GM21723 (cell line): Measurements from ENCODE around the gene SLC51A.
A peak's percentile ranks its signal among the peaks of the same experiment; 100 is the strongest.
"Not testable (repeated sequence)": the region's sequence is repeated elsewhere in the genome, so short reads cannot be mapped to it uniquely, and the experiment has no call there.

ENCODE experiments used
- ATAC-seq: cut with Tn5 transposase; IDR thresholded peaks from one replicate; pipeline ENCODE4 v1.9.1; 2021; ENCODE audit warnings: mild to moderate bottlenecking, moderate library complexity; ENCODE audit not compliant: unreplicated experiment

SLC51A gene

DNA sequence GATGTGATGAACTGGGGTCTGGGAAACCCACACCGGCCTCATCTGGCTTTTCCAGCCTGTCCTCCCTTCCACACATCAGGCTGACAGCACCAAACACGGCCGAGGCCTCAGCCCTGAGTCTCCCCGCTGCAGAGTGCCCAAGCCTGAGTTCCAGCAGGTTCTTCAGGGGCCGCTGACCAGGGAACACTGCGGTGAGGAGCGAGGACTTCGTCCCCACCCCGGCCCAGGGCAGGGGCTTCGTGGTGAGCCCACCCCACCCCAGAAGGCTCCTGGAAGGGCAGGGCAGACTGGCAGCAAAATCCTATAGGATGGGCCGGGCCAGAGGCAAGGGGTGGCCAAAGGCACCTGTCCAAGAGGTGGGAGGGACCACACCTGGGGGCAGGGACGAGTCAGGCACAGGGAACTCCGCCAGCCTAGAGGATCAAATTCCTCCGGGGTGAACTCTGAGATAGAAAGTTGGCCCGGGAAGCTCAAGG lies at the start of gene SLC51A:
Gene SLC51A (plus strand): TSS at position 446 of the 476 bp plus-strand sequence. CDS start 179 bp downstream, outside the sequence.
- ATAC-seq = no peak

DNA sequence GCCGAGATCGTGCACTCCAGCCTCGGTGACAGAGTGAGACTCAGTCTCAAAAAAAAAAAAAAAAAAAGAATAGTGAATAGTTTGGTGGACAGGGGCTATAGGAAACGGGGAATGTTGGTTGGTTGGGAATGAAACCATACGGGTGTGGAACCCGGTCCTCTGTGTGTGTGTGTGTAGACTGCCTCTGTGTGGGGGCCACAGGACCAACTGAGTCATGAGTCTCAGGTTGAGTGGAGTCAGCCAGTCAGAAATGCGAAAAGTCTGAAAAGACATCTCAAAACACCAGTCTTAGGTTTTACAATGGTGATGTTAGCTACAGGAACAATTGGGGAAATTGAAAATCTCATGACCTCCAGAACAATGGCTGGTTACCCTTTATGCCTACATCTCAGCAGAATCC lies 49.6 kb upstream of the SLC51A start:
- ATAC-seq = no peak

DNA sequence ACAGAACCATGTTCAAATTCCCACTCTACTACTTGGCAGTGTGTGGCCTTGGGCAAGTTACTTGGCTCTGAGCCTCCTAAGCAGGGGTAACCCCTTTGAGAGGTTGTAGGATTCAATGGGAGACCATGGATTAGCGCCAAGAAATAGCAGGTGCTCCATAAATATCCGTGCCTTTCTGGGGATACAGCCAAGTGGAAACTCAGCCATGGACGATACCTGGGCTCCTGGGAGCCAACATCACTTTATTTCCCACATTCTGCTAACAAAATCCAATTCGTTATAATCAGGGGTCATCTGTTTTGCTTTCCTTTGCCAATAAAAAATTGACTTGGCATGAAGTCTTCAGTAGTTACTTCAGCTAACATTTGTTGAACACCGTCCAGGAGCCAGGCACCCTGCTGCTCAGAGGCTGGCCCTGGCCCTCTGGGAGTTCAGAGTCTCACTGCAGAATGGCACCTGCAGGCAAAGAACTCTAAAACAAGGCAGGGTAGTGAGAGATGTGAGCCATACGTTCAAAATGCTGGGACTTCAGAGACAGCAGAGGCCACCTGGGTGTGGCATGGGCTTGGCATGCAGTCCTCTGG lies 47.4 kb upstream of the SLC51A start:
- ATAC-seq = no peak

DNA sequence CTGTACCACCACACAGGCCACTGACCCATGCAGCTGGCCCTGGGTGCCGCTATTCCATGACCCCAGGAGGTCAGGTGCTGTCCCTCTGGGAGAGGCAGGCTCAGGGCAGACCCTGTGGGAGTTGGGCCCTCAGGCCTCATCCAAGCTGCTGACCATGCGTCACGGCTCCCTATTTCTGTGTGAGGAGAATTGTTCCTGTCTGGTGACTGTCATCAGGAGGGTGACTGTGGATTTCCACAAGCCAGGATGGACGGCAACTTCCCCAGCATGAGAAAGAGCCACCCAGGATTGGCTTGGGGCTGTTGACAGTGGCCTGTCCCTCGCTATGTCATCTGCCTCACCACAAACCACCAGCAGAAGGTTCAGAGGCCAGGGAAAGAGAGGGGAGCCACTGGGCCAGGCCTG lies 46.5 kb upstream of the SLC51A start:
- ATAC-seq = no peak

DNA sequence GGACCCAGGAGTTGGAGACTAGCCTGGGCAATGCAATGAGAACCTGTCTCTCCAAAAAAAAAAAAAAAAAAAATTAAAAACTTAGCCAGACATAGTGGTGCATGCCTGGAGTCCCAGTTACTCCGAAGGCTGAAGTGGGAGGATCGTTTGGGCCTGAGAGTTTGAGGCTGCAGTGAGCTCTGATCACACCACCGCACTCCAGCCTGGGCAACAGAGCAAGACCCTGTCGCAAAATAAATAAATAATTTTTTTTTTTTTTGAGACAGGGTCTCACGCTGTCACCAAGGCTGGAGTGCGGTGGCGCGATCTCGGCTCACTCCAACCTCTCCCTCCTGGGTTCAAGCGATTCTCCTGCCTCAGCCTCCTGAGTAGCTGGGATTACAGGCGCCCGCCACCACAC lies 46.0 kb upstream of the SLC51A start:
- ATAC-seq = not testable (repeated sequence)

DNA sequence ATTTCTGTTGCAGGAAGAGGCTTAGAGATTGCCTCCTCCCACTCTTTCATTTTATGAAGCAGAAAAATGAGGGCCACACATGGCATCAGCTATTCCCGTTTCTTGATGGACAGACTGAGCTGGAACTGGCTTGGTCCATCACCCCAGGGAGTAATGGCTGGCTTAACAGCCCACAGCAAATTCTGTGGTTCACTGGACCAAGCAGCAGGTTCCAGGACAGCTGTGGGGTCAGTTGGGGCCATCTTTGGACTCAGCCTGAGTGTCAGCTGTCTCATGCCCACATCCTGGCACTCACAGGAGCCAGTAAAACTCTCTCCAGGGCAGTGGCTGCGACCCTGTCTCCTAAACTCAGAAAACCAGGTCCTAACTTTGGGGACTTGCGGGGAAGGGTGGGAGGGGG lies 41.7 kb upstream of the SLC51A start:
- ATAC-seq = no peak

DNA sequence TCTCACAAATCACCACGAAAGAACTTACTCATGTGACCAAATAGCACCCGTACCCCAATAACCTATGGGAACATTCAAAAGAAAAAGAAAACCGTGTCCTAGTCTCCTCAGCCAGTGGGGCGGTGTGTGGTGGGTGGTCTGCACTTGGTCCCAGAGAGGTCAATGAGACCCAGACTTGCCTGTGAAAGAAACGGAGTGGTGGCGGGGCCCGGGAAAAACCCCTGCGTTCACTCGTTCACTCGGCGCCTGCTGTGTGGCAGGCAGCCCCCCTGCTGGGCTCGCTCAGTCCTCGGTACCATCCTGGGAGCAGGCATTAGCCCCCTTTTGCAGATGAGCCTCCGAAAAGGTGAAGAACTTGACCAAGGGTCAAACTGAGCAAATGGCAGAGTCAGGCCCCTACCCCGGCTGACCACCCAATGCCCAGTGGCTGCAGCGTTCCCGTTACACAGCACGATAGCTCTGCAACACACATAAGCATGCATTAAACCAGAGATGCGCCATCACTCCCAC lies 41.2 kb upstream of the SLC51A start:
- no peak for ATAC-seq

DNA sequence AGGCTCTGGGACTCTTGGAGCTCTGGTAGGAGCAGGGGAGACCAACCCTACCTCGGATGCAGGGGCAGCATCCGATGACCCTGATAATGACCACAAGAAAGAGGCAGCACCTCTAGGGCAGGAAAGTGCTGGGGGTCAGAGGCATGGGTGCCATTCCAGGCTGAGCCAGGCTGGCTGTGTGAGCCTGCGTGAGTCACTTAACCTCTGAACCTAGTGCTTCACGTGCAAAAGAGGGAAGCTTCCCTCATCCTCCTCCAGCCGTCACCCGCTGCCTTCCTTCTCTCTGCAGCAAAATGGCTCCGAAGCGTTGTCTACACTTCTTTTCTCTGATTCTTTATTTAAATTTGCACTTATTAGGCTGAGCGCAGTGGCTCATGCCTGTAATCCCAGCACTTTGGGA lies 40.6 kb upstream of the SLC51A start:
- no peak for ATAC-seq

DNA sequence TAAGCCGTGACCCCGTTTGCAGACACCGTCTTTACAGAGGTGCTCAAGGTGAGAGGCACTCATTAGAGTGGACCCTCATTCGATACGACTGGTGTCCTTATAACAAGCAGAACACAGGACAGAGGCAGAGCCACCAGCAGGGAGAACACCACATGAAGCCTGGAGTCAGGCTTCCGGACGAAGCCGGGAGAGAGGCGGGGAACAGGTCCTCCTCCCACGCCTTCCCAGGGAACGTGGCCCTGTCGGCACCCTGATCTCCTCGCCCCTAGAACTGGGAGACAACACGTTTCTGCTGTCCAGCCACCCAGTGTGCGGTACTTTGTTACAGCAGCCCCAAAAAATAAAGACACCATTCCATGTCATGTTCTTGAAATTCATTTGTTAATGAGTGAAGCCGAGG lies 38.8 kb upstream of the SLC51A start:
- no peak for ATAC-seq

DNA sequence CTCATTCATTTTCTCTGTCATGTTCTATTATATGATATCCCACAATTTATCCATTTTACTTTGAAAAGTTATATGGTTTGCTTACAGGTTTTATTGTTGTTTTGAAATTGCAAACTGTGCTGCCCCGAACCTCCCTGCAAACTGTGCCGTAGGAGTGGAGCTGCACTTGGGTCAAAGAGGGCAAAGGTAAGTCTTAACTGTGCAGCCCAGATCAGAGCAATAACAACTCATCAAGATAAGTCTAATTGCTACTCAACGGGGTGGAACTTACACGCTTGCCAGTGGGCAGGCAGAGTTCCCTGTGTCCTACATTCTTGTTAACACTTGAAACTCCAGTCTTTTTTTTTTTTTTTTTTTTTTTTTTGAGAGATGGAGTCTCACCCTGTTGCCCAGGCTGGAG lies 38.4 kb upstream of the SLC51A start:
- ATAC-seq = no peak

DNA sequence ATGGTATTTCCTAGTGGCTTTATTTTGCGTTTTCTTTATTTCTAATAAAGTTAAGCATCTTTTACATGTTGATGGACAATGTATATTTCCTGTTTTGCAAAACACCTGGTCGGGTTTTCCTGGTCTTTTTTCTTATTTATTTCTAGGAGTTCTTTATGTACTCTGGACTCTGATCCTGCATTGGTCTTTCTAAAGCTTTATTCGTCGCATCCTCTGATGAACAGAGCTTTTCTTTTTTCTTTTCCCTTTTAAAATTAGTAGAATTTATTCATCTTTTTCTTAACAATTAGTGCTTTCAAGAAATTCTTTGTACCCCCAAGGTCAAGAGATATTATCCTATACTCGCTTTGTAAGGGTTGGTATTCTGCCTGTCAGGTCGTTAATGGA lies 37.3 kb upstream of the SLC51A start:
- no peak for ATAC-seq

DNA sequence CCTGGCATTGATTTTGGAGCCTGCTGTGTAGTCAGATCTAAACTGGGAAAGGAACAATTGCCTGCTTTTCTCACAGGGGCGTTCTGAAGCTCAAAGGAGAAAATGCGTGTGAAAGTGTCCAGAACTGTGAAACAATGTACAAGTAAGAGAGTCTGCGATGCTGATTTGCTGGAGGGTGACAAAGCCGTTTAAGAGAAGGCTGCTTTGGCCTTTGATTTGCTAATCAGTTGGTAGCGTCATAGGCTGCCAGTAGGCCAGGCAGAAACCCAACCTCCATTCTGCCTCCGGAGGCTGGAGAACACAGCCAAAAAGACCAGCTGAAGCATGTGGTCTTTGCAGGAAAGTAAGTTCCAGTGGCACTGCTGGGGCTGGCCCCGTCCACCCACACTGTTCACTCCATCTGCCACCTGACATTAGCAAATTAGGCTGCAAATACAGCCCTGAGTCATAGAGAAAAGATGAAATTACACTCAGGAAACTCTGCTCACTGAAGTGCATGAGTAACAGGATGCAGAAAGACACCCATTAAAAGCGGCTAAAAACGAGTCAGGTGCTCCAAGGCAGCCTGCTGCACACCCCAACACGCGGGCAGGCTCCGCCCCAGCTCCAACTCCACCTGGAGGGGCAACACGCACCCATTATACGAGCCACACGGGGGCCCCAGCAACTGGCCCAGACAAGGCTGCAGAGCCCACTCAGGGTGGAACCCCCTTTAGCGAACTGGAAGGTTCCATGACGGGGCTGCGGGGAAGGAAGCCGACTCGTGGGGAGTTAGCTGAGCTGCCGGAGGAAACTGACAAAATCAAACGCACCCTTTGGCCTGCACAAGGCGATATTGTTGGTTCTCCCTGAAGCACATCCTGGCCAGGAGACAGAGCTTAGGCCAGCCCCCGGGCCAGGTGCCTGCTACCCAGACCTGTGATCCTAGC lies 36.7 kb upstream of the SLC51A start:
- peak; percentile 71 for ATAC-seq

DNA sequence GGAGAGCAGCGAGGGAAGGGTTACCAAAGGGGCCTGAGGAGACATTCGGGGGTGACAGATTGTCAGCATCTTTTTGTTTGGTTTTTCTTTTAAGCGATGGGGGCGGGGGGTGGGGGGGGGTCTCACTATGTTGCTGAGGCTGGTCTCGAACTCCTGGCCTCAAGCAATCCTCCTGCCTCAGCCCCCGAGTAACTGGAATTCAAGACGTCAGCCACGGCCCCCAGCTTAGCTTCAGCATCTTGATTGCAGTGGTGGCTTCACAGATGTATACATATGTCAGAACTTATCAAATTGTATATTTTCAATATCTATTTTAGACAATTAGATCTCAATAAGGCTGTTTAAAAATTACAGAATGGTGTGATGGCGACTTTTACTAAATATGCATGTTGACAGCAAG lies 36.0 kb upstream of the SLC51A start:
- ATAC-seq = no peak

DNA sequence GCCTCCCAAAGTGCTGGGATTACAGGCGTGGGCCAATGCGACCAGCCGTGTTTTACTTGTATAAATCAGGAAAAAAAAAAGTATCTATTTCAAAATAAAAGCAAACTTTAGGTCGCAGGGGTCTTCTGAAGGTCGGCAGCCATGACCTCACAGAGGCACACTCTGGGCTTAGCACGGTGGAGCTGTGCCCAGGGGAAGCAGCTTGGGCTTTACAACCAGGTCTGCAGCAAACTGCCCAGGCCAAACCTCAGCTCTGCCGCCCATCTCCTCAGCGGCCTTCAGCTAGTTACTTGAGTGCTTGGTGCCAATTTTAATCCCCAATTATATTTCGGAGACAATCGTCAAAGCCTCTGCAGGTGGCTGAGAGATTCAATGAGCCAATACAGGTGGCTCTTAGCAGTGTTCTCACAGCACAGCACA lies 35.2 kb upstream of the SLC51A start:
- ATAC-seq = no peak

DNA sequence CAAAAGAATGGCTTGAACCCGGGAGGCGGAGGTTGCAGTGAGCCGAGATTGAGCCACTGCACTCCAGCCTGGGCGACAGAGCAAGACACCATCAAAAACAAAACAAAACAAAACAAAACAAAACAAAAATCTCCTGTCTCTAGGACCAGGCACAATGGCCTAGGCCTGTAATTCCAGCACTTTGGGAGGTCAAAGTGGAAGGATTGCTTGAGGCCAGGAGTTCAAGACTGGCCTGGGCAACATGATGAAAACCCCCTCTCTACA lies 32.2 kb upstream of the SLC51A start:
- not testable (repeated sequence) for ATAC-seq

DNA sequence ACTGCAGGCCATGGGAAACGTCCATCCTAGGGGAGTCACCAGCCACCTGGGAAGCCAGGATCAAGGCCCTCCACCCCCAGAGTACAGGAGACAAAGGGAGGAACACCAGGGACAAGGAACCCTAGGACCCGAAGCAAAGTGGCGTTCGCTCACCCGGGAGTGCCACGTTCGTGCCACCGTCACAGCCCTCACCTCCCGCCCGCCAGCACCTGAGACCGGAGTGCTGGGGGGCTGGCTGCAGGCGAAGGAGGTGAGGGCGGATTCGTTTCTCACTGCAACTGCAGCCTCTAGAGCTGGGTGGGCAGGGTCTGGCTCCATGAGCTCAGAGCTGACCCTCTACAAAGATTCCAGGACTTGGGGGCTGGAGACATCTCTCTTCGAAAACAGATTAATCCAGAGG lies 31.5 kb upstream of the SLC51A start:
- no peak for ATAC-seq

DNA sequence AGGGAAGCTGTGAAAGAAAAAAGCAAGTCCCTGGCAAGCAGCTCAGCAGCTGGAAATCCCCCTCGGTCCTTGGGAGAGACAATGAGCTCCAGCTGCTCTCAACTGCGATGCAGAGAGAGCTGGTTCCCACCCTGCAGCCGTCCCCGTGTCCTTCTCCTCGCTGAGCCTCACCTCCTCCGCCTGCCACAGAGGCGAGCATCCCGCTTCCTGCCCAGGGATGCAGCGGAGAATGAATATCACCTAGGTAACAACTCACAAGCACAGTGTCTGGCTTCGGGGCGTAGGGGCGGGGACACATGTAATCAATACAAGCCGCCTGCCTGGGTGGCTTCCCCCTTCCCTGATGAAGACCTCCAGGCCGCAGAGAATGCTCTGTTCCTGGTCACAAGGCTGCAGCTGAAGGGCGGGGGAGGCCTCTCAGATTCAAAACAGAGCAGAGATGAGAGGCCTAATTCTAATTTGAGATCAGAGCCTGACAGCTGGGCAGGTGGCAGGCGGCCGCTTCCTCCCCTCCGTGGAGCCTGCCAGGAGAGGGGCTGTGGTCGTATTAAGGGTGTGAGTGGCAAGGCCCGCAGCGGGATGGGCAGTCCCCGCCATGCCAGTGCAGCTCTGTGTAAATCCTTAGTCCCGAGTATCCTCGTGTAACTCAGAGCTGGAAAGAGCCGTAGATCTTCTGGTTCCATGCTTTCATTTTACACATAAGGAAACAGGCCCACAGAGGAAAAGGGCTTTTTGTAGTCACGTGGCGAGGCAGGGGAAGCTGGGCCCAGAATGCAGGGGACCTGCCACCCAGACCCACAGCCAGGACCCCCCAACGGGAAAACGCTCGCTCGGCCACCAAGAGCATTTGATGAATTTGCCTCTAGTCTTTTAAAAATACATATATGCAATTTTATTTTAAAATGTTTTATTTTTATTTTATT lies 29.4 kb upstream of the SLC51A start:
- peak; percentile 60 for ATAC-seq

DNA sequence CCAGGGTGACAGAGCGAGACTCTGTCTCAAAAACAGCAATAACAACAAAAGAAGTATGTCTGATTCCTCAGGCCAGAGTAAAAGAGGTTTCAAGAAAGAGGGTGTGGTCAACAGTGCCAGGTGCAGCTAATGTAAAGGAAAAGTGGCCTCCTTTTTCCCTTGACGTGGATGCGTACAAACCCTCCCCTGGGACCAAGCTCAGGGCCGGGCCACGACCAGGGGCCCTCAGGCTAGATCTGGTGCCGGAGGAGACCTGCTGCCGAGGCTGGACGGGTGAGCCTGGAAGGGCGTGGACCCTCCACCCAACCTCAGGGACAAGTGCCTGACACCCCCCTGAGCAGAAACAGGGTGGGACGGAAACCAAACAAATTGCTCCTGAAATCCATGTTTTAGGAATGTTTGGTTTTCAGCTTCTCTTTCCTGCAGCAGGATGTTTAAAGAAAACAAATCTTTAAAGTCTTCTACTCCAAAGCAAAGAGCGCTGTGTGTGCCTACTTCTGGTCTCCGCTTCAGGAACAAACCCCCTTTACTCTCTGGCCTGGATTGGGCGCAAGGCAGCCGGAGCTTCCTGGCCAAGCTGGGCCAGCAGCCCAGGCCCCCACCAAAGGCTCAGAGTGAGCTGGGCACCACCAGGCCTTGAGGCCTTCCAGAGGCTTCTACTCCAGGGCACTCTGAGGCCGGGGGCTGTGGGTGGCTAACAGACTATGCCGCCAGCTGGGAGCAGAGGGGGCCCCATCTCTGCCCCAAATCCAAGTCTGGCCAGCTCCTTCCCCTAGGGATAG lies 26.6 kb upstream of the SLC51A start:
- ATAC-seq = no peak

DNA sequence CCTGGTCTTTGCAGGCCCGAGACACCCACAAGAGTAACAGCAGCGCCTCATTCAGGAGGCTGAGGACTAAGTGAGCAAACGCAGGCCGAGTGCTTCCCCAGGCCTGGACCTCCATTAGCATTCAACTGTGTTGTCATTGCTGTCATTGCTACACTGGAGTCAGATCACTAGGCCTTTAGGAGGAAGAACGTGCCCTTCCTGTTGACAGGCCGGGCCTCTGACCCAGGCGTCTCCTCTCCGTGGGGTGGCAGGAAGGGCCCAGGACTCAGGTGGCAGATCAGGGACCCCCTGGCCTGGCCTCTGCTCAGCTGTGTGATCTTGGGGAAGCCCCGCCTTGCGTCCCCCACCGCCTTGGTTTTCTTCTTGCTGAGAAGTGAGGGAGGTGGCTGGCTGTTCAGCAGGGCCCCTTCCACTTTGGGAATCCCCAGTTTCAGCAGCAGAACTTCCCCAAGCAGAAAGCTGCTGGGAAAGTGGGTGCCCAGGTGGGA lies 24.3 kb upstream of the SLC51A start:
- peak; percentile 45 for ATAC-seq

DNA sequence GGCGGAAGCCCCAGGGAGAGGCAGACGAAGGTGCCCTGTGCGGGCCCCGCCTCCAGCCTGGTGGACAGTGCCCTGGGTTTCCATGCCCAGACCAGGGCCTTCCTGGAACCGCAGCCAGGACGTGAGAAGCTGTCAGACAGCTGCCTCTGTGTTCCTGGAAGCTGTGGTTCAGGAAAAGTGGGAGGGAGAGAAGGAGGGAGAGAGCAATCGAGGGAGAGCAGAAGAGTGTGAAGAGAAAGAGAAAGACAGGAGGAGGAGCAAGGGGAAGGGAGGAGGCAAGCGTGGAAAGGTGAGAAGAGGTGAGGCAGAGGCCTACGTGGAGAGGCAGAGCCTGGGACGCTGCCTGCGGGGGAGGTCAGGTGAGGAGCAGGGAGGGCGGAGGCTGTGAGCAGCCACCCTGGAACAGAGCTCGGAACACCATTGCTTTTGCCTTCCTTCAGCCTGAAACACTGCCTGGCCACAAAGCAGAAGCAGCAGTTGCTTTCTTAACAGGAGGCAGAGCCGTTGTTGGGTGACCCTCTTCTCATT lies 23.7 kb upstream of the SLC51A start:
- ATAC-seq = peak; percentile 33
